ENCODE data around the gene HSD3B7.

Gene HSD3B7

DNA sequence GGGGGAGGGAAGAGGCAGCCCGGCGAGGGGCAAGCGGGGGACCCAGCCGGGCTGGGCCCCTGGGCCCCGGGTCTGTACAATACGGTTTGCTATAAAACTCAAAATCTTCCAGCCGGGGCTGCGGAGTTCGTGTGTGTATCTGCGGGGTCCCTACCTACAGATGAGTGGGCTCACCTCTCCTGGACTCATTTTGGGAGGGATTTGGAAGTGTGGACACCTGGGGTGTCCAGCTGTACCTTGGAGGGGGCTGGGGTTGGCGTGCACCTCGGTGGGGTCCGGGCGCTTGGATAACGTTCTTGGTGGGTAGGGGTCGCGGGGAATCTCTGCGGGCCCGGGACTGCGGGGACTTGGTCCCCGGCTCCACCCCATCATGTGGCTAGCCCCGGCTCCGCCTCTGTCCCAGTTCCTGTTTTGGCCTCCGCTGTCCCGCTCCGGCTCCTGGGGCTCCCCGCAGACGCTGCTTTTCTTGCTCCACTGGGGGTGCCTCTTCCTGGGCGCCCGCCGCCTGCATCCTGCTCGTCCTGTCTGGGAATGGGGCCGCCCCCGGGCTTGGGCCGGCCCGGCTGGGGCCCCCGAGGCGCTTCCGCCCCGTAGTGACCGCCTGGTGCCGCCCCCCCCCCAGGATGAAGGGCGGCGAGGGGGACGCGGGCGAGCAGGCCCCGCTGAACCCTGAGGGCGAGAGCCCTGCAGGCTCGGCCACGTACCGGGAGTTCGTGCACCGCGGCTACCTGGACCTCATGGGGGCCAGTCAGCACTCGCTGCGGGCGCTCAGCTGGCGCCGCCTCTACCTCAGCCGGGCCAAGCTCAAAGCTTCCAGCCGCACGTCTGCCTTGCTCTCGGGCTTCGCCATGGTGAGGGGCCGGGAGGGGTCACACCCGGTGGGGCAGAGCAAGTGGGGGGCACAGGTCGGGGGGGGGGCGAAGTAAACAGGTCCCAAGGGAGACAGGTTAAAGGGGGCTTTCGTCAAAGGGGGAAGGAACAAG is 36.0 kb upstream of the HSD3B7 start, which contains the start of gene ORAI3:
ORAI3 (plus strand) TSS at position 402 of the 983 bp plus-strand sequence; CDS start at position 624, 222 bp downstream.
- H3K9me3 ChIP-seq (ENCODE audit: control insufficient read depth, insufficient read depth, low read depth, low read length) = no peaks in the 10 kb centered on the region
- peak within 1 kb of the TSS; percentile 87 for H3K27ac ChIP-seq (ENCODE audit: low read depth, low read length)
- H3K36me3 ChIP-seq (ENCODE audit: control insufficient read depth, insufficient read depth, low read length) = peaks cover 21% of the 10 kb centered on the region
- peak within 1 kb of the TSS; percentile 75 for H3K4me3 ChIP-seq (ENCODE audit: low read depth, low read length)
- H3K9ac ChIP-seq (ENCODE audit: low read length) = peak within 1 kb of the TSS; percentile 72
- H3K4me1 ChIP-seq (ENCODE audit: control insufficient read depth, insufficient read depth, low read length) = peaks cover 23% of the 10 kb centered on the region
- H3K27me3 ChIP-seq (ENCODE audit: control insufficient read depth, insufficient read depth, low read length) = no peaks in the 10 kb centered on the region

DNA sequence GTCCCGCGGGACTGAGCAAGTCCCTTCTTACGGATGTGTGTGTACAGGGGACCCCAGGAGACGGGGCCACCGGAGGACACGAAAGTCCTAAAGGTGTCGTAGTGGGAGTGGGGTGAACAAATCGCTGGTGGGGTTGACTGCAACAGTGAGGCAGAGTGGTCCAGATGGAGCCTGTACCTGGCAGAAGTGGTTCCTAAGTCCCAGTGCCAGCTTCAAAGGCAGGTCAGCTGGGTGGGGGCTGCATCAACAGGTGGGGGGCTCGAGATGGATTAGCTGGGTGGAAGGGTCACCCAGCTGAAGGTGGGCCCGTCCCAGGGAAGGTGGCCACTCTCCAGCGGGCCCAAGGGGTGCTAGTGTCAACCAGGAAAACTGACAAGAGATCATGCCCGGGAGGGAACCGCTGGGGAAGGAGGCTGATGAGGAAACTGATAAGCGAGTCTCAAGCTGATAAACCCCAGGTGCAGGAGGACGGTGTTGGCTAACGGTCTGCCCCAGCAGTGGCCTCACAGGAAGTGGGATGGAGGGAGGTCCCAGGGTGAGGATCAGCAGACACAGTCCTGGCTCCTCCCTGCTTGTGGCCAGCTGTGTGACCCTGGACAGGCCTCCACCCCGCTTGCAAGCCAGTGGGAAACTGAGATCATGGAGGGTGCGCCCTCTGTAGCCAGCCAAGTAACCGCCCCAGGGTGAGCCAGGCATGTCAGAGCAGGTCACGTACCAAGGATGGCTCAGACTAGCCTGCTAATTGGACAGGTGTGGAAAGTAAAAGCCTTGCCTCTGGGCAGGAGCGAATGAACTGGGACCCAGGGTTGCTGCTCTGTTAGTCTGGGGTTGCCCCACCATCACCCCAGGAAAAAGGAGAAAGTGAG is 35.1 kb upstream of the HSD3B7 start:
- Histone ChIP-seq H3K27me3 (ENCODE audit: control insufficient read depth, insufficient read depth, low read length) (no peaks in the 10 kb centered on the region), H3K4me1 (ENCODE audit: control insufficient read depth, insufficient read depth, low read length) (peaks cover 23% of the 10 kb centered on the region), H3K9ac (ENCODE audit: low read length) (peak overlapping the region; percentile 72), H3K4me3 (ENCODE audit: low read depth, low read length) (peak overlapping the region; percentile 75), H3K27ac (ENCODE audit: low read depth, low read length) (no peak overlapping the region; the same call in 1 of the 2 replicates), H3K36me3 (ENCODE audit: control insufficient read depth, insufficient read depth, low read length) (peaks cover 13% of the 10 kb centered on the region), H3K9me3 (ENCODE audit: control insufficient read depth, insufficient read depth, low read depth, low read length) (no peaks in the 10 kb centered on the region)

GRCh38 chr16:30950516-30951065 is 34.4 kb upstream of the HSD3B7 start:
- Histone ChIP-seq H3K36me3 (ENCODE audit: control insufficient read depth, insufficient read depth, low read length) (peaks cover 9% of the 10 kb centered on the region), H3K27me3 (ENCODE audit: control insufficient read depth, insufficient read depth, low read length) (no peaks in the 10 kb centered on the region), H3K27ac (ENCODE audit: low read depth, low read length) (no peak overlapping the region), H3K9ac (ENCODE audit: low read length) (peak overlapping the region; percentile 20), H3K4me1 (ENCODE audit: control insufficient read depth, insufficient read depth, low read length) (peaks cover 23% of the 10 kb centered on the region), H3K9me3 (ENCODE audit: control insufficient read depth, insufficient read depth, low read depth, low read length) (no peaks in the 10 kb centered on the region), H3K4me3 (ENCODE audit: low read depth, low read length) (peak overlapping the region; percentile 75)

DNA sequence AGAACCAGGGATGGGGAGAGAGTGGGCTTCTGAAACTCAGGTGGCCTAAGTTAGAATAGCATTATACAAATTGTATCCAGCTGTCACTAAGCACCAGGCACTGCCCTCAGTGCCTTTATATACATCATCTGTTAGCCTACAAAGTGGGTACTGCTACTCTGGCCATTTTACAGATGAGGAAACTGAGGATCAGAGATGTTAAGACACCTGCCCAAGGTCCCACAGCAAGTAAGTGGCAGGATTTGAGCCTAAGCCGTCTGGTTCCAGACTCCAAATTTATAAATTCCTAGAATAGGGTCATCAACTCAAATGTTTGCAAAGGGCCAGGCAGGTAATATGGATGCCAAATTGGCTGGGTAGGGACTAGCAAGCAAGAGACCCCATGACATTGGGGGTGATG is 33.8 kb upstream of the HSD3B7 start:
- Histone ChIP-seq H3K9me3 (ENCODE audit: control insufficient read depth, insufficient read depth, low read depth, low read length) (no peaks in the 10 kb centered on the region), H3K9ac (ENCODE audit: low read length) (no peak overlapping the region), H3K27ac (ENCODE audit: low read depth, low read length) (no peak overlapping the region), H3K4me1 (ENCODE audit: control insufficient read depth, insufficient read depth, low read length) (peaks cover 23% of the 10 kb centered on the region), H3K36me3 (ENCODE audit: control insufficient read depth, insufficient read depth, low read length) (peaks cover 9% of the 10 kb centered on the region), H3K4me3 (ENCODE audit: low read depth, low read length) (no peak overlapping the region), H3K27me3 (ENCODE audit: control insufficient read depth, insufficient read depth, low read length) (no peaks in the 10 kb centered on the region)

DNA sequence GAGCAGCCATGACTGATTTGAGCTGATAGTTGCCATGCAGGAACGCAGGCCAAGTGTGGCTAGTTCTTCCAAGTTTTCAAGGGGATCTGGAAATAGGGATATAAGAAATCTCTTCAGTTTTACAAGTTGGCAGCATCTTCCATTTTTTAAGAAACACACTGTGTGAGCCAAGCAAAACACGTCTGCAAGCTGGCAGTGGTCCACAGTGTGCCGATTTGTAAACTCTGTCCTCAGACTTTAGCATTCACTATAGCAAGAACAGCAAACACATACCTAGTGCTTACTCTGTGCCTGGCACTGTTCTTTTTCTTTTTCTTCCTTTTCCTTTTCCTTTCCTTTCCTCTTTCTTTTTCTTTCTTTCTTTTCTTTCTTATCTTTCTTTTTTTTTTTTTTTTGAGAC is 33.3 kb upstream of the HSD3B7 start:
- Histone ChIP-seq H3K4me1 (ENCODE audit: control insufficient read depth, insufficient read depth, low read length) (peaks cover 19% of the 10 kb centered on the region), H3K4me3 (ENCODE audit: low read depth, low read length) (no peak overlapping the region), H3K9me3 (ENCODE audit: control insufficient read depth, insufficient read depth, low read depth, low read length) (no peaks in the 10 kb centered on the region), H3K27me3 (ENCODE audit: control insufficient read depth, insufficient read depth, low read length) (no peaks in the 10 kb centered on the region), H3K36me3 (ENCODE audit: control insufficient read depth, insufficient read depth, low read length) (peaks cover 5% of the 10 kb centered on the region), H3K27ac (ENCODE audit: low read depth, low read length) (no peak overlapping the region), H3K9ac (ENCODE audit: low read length) (no peak overlapping the region)

DNA sequence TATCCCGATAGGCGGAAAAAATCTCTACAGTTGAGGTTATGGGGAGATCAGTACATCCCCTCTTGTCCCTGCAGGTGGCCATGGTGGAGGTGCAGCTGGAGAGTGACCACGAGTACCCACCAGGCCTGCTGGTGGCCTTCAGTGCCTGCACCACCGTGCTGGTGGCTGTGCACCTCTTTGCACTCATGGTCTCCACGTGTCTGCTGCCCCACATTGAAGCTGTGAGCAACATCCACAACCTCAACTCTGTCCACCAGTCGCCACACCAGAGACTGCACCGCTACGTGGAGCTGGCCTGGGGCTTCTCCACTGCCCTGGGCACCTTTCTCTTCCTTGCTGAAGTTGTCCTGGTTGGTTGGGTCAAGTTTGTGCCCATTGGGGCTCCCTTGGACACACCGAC is 31.9 kb upstream of the HSD3B7 start:
- H3K9ac ChIP-seq (ENCODE audit: low read length) = no peak overlapping the region
- H3K36me3 ChIP-seq (ENCODE audit: control insufficient read depth, insufficient read depth, low read length) = no peaks in the 10 kb centered on the region
- no peak overlapping the region for H3K4me3 ChIP-seq (ENCODE audit: low read depth, low read length)
- no peaks in the 10 kb centered on the region for H3K27me3 ChIP-seq (ENCODE audit: control insufficient read depth, insufficient read depth, low read length)
- no peak overlapping the region for H3K27ac ChIP-seq (ENCODE audit: low read depth, low read length)
- no peaks in the 10 kb centered on the region for H3K9me3 ChIP-seq (ENCODE audit: control insufficient read depth, insufficient read depth, low read depth, low read length)
- H3K4me1 ChIP-seq (ENCODE audit: control insufficient read depth, insufficient read depth, low read length) = peaks cover 14% of the 10 kb centered on the region

- Histone ChIP-seq H3K4me3 (ENCODE audit: low read depth, low read length) (no peak overlapping the region), H3K27ac (ENCODE audit: low read depth, low read length) (no peak overlapping the region), H3K9ac (ENCODE audit: low read length) (no peak overlapping the region), H3K36me3 (ENCODE audit: control insufficient read depth, insufficient read depth, low read length) (peaks cover under 1% of the 10 kb centered on the region; the same call in 1 of the 2 replicates), H3K4me1 (ENCODE audit: control insufficient read depth, insufficient read depth, low read length) (peaks cover 16% of the 10 kb centered on the region), H3K27me3 (ENCODE audit: control insufficient read depth, insufficient read depth, low read length) (no peaks in the 10 kb centered on the region), H3K9me3 (ENCODE audit: control insufficient read depth, insufficient read depth, low read depth, low read length) (no peaks in the 10 kb centered on the region)
Measured at GRCh38 chr16:30953511-30954124, 31.4 kb upstream of the HSD3B7 start.

DNA sequence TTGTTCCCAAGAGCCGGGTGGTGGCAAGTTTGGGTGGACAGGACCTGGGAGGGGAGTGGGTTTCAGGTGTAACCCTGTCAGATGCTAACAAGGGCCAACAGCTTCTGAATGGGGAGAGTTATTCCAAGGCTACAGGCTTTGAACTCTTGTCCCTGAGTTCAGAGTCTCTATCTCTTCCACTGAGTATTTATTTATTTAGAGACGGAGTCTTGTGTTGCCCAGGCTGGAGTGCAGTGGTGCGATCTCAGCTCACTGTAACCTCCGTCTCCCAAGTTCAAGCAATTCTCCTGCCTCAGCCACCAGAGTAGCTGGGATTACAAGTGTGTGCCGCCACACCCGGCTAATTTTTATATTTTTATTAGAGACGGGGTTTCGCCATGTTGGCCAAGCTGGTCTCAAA is 30.0 kb upstream of the HSD3B7 start:
- H3K27ac ChIP-seq (ENCODE audit: low read depth, low read length) = no peak overlapping the region
- H3K27me3 ChIP-seq (ENCODE audit: control insufficient read depth, insufficient read depth, low read length) = no peaks in the 10 kb centered on the region
- H3K36me3 ChIP-seq (ENCODE audit: control insufficient read depth, insufficient read depth, low read length) = peaks cover 15% of the 10 kb centered on the region
- no peaks in the 10 kb centered on the region for H3K9me3 ChIP-seq (ENCODE audit: control insufficient read depth, insufficient read depth, low read depth, low read length)
- no peak overlapping the region for H3K4me3 ChIP-seq (ENCODE audit: low read depth, low read length)
- no peak overlapping the region for H3K9ac ChIP-seq (ENCODE audit: low read length)
- H3K4me1 ChIP-seq (ENCODE audit: control insufficient read depth, insufficient read depth, low read length) = peaks cover 13% of the 10 kb centered on the region

- H3K4me3 ChIP-seq (ENCODE audit: low read depth, low read length) = peak overlapping the region; percentile 84
- H3K9me3 ChIP-seq (ENCODE audit: control insufficient read depth, insufficient read depth, low read depth, low read length) = no peaks in the 10 kb centered on the region
- peaks cover 6% of the 10 kb centered on the region; the same call in 1 of the 2 replicates for H3K4me1 ChIP-seq (ENCODE audit: control insufficient read depth, insufficient read depth, low read length)
- H3K9ac ChIP-seq (ENCODE audit: low read length) = peak overlapping the region; percentile 100
- H3K27me3 ChIP-seq (ENCODE audit: control insufficient read depth, insufficient read depth, low read length) = no peaks in the 10 kb centered on the region
- H3K36me3 ChIP-seq (ENCODE audit: control insufficient read depth, insufficient read depth, low read length) = peaks cover 32% of the 10 kb centered on the region
- peak overlapping the region; percentile 100 for H3K27ac ChIP-seq (ENCODE audit: low read depth, low read length)
Measured at GRCh38 chr16:30956601-30957455, 28.2 kb upstream of the HSD3B7 start.
